Kidney epithelial cell (primary cell): ENCODE data around the gene LATS1. TPM values are rescaled to one million over a fixed set of nuclear protein-coding genes. Genes with fewer than 3 reads are reported as not detected.
A peak's percentile ranks its signal among the peaks of the same experiment; 100 is the strongest.

Experiments
- DNase-seq: peaks from one replicate; pipeline ENCODE4 v3.0.0-alpha.2; 2010; ENCODE audit warnings: low read depth
- H3K27me3 ChIP-seq: 2 replicates; pipeline ENCODE4 v1.6.0; 2011; ENCODE audit warnings: low read length; ENCODE audit not compliant: control insufficient read depth, insufficient read depth
- H3K36me3 ChIP-seq: 2 replicates; pipeline ENCODE4 v1.5.1; 2011; ENCODE audit warnings: low read length; ENCODE audit not compliant: control insufficient read depth, insufficient read depth
- H3K4me3 ChIP-seq: 2 replicates; pipeline ENCODE4 v1.5.1; 2011; ENCODE audit warnings: low read depth, mild to moderate bottlenecking, control low read depth, low read length
- CTCF ChIP-seq: IDR thresholded peaks from 2 replicates; pipeline ENCODE4 v1.5.1; 2011; ENCODE audit warnings: mild to moderate bottlenecking, moderate library complexity, low read length, control low read depth, inconsistent platforms; ENCODE audit not compliant: insufficient read depth, poor library complexity, severe bottlenecking
- total RNA-seq: library from RNA; depleted of rRNA; stranded (reverse); fragments of >200 nt; gene quantifications from 2 replicates; pipeline ENCODE4 v1.2.3, GENCODE V29; 2015

LATS1 gene
- total RNA-seq, 1 donor from 2014 or later, result 20.5 TPM

GRCh38 chr6:149729824-149730223 lies 11.9 kb upstream of the LATS1 start:
- no peak for TF ChIP-seq CTCF
- no peak overlapping the region for H3K4me3 ChIP-seq
- H3K27me3 ChIP-seq, result no peaks in the 10 kb centered on the region
- no peaks in the 10 kb centered on the region for H3K36me3 ChIP-seq
- DNase-seq, result no peak

DNA sequence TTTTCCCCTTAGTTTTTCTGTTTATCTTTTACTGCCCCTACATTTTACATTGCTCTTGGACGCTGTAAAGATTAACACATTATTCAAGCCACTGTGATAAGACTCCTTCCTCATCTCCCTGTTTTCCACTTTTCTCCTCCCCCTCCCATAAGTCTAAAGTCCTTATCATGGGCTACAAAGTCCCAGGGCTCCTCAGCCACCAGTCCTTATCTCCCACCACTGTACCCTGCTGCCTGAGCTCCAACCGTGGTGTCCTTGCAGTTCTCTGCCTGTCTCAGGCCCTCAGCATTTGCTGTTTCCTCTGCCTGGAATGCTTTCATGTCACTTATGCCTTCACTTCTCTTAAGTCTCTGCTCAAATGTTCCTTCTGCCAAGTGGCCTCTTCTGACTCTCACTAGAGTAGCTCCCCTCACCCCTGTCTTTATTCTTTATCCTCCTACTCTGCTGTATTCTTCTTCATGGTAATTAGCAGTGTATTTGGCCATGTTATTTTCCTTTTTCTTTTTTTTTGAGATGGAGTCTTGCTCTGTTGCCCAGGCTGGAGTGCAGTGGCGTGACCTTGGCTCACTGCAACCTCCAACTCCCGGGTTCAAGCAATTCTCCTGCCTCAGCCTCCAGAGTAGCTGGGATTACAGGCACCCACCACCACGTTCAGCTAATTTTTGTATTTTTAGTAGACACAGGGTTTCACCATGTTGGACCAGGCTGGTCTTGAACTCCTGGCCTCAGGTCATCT lies 10.8 kb upstream of the LATS1 start:
- no peak for DNase-seq
- Histone ChIP-seq H3K36me3 (no peaks in the 10 kb centered on the region), H3K4me3 (no peak overlapping the region), H3K27me3 (no peaks in the 10 kb centered on the region)
- no peak for TF ChIP-seq CTCF

GRCh38 chr6:149727793-149728498 lies 10.0 kb upstream of the LATS1 start:
- DNase-seq, result no peak
- no peaks in the 10 kb centered on the region for H3K36me3 ChIP-seq
- no peak for TF ChIP-seq CTCF
- H3K27me3 ChIP-seq, result no peaks in the 10 kb centered on the region
- no peak overlapping the region for H3K4me3 ChIP-seq

DNA sequence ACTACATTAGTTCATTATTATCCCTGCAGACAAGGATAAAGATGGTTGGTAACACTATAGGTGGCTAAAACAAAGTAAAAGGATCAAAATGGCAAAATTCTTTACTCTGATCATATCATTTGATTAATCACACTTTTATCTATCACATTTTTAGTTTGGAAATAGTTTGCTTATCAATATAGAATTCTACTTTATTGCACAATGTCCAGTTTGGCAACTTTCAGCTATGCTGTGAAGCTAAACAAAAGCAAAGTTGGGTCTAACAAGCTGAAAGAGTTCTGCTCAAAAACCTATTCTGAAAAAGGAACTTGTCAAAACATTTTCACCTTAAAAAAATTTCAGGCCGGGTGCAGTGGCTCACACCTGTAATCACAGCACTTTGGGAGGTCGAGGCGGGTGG lies 7.9 kb upstream of the LATS1 start:
- no peak for TF ChIP-seq CTCF
- Histone ChIP-seq H3K4me3 (no peak overlapping the region), H3K36me3 (no peaks in the 10 kb centered on the region), H3K27me3 (no peaks in the 10 kb centered on the region)
- DNase-seq, result no peak

DNA sequence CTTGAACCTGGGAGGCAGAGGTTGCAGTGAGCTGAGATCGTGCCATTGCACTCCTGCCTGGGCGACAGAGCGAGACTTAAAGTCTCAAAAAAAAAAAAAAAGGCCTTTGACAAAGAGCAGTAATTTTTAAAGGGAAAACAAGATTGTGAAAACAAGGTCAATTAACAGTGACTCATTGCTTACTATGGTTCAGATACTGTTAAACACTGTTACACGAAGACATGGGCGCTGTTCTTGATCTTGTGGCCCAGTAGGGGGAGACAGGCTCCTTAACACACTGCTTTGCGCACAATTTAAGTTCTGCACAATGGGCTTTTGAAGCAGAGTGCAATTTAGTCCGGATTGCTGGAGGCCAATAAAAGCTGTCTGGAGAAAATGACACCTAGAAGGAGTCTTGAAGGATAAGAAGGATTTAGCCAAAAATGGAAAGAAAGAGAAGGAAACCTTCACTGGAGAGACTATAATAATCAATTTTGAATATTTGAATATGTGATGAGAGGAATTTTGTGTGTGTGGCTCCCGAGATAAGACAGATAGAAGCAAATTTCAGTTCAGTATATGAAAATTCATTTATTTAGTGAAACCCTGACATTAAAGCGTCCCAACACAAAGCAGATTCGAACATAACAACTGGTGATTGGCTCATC lies 6.0 kb upstream of the LATS1 start:
- Histone ChIP-seq H3K27me3 (no peaks in the 10 kb centered on the region), H3K4me3 (no peak overlapping the region), H3K36me3 (no peaks in the 10 kb centered on the region)
- peak; percentile 35 for DNase-seq
- TF ChIP-seq CTCF, result peak; percentile 84
